Measurements from ENCODE around the gene ZNF74.

GRCh38 chr22:20398420-20398819 is 4.5 kb downstream of the ZNF74 start:
- TF ChIP-seq CTCF (IDR thresholded peaks at IDR 0.05) (no peak), POLR2A (IDR thresholded peaks at IDR 0.05) (no peak)

Data from sigmoid colon (tissue), 3 donors.